HG03520 (cell line): ENCODE results near the gene KIRREL3.
A peak's percentile ranks its signal among the peaks of the same experiment; 100 is the strongest.

ENCODE experiments used
- ATAC-seq: cut with Tn5 transposase; IDR thresholded peaks from one replicate; pipeline ENCODE4 v1.9.1; 2021; ENCODE audit warnings: mild to moderate bottlenecking, moderate library complexity; ENCODE audit not compliant: unreplicated experiment

KIRREL3 gene

DNA sequence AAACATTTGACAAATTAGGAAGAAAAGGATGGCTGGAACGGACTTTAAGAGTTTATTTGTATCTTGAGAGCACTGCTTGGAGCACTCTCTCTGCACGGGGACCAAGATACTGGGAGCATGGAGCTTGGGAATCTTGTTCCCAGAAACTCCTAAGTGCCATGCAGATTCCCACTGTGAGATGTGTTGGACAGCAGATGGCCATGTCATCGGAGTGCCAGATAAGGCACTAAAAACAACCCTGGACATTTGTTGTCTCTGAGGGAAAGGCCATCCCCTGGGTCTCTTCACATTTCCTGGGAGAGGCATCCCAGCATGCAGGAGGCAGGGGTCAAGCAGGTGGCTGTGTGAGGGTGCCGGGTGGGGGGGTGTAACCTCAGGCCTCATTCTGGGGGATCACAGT, 2.9 kb downstream of the KIRREL3 start:
- no peak for ATAC-seq

DNA sequence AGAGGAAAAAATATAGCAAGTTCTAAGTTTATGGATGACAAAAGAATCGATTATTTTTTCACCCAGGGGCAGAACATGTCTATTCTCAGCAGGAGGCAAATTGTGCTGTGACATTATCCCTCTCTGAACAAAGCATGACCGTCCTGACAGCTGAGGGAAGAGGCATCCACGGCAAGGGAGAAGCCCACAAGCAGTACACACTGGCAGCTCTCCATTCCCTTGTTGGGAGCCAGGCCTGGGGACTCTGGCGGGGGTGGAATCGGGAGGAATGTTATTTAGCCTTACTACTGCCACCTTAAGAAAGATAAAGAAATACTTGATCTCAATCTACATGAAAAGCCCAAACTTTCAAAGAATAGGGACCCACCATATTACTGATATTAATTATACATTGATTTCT, 3.4 kb downstream of the KIRREL3 start:
- no peak for ATAC-seq

DNA sequence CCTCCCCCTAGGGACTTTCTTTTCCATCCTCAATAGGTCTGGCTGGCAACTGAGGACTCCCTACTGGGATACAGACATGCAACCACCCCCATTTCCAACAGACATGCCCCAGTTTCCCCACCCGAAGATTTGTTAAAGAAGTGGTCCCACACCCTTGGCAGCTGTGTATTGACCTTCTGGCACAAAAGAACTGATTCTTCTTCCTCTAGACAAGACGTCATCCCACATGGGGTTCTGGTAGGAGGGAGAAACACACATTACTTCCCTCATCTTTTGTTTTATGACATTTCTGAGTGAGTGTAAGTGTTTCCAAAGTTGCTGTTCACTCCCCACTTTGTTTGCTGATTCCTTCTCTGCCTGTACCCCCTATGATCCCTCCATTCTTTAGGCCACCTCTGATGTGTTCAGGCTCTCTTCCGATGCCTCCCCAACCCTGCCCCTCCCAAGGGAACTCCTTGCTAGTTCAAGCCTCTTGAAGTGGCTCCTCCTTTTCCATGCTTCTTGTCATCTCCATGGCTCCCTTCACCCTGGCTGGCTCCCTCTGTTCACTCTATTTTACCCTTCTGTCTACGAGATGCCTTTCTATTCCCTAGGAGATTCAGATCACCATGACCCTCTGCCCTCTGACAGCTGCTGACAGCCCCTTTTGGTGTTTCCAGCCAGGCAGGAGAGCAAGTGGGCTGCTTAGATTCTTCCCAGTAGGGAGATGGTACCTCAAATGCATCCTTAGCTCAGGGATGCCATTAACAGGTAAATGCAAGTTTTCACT, 4.3 kb downstream of the KIRREL3 start:
- ATAC-seq = no peak

GRCh38 chr11:126993599-126993998, 7.0 kb downstream of the KIRREL3 start:
- no peak for ATAC-seq

DNA sequence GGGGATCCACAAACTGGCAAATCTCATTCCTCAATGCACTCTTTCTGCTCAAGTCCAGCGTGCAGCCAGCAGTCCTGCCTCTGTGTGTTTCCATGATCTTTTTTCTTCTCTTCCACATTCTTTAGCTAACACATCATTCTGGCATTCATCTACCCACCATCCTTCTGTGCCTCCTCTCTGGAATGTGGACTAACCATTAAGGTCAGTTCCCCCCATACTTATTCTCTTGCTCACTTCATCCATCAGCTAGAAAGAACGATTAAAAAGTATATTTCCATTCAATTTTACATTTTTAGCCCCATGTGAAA, 7.8 kb downstream of the KIRREL3 start:
- ATAC-seq = no peak

DNA sequence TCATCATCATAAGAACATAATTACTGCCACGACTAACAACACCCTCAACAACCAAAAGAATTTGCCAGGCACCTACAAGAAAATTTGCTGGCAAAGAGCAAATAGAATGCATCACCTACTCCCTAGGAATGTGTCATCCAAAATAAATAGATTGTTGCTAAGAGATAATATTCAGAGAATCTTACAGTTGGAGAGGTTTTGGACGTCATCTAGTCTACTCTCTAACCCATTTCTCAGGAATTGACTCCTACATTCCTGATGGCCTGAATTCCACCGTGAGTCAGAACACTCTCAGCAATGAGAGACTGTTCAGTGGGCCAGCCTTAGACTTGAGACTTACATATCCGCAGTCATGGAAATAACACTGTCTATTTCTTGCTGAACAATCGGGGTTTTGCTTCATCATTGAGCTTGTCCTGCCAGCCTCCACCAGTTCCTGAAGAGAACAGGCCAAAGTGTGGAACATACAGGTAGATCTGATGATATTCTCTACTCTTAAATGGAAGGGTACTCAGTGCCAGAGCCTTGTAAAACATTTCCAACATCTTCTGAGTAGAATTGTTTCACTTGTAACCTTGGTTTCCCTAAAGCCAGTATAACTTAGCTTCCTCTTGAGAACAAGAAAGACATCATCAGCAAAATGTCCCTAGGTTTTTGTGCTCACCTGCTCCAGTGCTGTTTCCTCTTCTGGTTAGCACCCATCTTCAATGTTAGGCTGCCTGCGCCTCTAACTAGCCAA, 8.3 kb downstream of the KIRREL3 start:
- ATAC-seq = no peak

DNA sequence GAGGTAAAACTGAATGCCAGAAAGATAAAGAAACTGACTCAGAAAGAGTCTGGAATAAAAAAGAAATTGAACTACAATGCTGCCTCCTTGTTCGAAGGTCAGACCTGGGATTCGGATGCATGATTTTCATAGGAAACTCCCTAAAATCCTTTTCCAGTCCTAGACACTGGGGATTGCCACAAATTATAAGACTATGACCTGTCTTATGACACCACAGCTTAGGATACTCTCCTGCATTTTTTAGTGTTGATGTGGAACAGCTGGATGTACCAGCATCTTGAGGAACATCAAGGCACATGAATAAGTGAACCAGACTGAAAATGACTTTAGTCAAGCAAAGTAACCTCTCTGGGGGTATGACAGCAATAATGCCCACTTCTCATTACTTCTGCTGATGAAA, 9.0 kb downstream of the KIRREL3 start:
- no peak for ATAC-seq

DNA sequence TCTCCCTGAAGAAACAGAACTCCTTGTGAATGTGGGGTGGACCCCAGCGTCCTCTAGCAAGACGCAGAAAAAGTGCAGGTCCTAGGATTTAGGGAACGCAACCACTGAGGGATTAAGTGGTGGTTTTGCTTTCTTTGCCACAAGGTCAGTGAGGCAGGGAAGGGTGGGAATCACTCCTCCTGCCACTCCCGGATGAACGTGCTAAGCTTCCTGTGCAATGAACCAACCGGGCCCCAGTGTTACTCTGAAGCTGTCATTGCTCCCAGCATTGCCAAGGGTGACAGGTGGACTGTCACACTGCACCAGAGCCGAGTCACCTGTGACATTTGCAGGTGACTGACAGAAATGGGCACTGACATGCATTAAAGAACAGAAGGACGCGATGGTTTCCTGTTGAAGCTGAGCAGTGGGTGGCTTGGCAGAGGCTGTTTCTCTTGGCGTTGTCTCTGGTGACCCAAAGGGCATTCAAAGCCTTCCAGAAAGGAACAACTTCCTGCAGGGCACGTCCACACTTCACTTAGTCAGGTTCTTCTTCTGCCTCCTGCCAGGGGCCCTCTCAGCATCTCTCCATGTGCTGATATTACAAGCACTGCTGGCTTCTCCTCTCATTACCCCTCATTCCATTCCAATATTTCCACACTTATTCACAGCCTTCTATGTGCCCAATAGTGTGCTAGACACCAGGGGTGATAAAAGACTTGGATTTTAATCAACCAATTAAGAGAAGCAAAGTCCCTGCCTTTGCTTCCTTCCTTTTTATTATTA, 9.7 kb downstream of the KIRREL3 start:
- no peak for ATAC-seq

DNA sequence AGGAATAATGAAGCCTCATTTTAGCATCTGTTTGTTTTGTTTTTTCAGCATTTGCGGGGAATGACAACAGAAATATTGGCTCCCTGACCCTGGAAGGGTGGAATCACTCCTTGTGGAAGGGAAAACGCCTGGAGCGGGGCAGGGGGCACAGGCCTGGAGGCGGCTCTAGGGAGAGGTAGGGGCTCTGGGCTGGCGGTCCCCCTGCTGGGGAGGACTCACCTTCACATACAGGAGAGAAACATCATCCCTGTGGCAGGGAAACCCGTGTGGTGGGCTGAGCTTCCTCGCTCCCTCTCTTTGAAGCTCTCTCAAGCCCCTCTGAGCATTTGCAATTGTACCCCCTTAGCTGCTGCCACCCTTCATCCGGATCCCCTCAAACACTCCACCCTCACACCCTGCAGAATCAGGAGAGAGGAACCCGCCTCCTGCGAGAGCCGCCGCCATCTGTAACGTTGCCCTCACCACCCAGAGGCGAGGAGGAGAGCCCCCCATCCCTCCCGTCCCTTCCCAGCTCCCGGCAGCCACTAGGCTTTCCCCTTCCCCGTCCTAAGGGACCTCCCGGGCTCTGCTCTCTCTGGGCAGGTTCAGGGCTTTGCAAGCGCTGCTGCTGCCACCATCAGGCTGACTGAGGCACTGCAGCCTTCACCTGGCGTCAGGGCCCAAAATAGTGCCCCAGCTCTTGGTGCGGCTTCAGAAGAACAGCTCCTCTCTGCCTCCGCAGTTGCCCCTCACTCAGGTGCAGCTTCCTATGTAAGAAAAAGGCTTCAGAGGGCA, 10.4 kb downstream of the KIRREL3 start:
- ATAC-seq = peak; percentile 71

DNA sequence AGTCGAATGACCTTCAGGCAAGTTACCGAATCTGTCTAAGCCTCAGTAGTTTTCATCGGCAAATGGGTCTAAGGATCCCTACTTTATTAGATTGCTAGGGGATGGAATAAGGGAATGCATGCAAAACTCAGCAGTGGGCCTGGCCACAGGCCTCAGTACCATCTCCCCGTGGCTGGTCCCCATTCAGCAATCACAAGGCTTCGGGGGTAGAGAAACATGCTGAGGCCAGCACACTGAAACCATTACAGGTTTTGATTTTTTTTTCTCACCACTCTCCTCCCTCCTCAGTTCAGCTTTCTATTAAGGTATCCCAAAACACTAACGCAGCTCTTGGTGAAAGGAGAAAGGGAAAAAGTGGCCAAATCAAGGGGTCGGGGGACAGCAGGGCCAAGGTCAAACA, 11.9 kb downstream of the KIRREL3 start:
- no peak for ATAC-seq

- no peak for ATAC-seq
Measured at GRCh38 chr11:126981635-126982034, 18.9 kb downstream of the KIRREL3 start.

- no peak for ATAC-seq
Measured at GRCh38 chr11:126978911-126979310, 21.7 kb downstream of the KIRREL3 start.

DNA sequence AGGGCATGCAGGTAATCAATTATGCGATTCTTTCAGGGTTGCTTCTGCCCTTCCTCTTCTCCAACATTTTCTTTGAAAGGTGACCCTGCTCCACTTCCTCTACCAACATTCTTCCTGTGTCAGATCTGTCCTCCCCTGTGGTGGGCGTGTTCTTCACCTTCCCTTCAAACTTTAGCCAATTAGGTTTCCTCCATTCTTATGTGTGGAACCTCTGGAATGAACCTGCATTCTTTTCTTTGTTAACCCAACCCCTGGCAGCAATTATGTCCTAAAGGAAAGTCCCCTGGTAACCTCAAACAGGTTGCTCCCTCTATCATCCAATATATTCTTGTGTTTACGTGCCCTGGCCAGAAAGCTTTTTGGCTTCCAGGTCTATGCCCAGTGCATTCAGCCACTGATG, 22.4 kb downstream of the KIRREL3 start:
- no peak for ATAC-seq

DNA sequence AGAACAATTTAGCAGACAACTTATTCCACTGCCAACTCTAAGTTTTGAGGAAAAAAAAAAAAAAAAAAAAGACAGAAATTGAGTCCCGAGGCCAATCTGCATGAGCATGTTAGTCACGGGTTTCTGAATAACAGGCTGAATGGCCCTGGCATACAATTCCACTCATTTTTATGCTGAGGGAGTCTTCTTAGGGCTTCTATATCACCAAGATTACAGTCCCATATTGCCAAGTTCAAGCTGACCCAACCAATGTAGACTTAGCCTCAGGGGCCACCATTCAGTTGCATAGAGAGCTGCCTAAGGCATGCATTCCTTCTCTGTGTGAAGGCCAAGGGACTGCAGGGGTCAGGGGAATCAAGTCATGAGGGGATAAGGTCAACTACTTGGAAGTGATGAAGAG, 27.5 kb downstream of the KIRREL3 start:
- ATAC-seq = no peak

GRCh38 chr11:126971305-126971704, 29.3 kb downstream of the KIRREL3 start:
- ATAC-seq = no peak

- peak; percentile 74 for ATAC-seq
Measured at GRCh38 chr11:126969865-126970479, 30.6 kb downstream of the KIRREL3 start.

DNA sequence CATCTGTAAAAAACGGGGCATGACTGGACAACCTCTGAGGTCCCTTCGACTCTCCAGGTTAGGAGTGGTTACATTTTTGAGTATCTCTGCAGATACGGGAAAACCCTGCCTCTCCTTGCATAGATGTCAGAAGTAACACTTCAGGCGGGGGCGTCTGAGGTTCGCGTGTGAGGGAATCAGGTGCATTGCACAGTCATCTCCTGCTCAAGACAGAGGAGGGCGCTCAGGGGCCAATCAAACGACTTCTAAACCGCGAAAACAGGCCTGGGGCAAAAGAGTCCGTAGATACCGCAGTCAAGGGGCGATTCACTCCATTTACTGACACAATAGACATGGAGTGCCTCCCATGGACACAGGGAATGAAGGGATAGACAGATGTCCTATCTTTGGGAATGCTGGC, 31.7 kb downstream of the KIRREL3 start:
- peak; percentile 62 for ATAC-seq

GRCh38 chr11:126965331-126965730, 35.2 kb downstream of the KIRREL3 start:
- ATAC-seq = no peak

DNA sequence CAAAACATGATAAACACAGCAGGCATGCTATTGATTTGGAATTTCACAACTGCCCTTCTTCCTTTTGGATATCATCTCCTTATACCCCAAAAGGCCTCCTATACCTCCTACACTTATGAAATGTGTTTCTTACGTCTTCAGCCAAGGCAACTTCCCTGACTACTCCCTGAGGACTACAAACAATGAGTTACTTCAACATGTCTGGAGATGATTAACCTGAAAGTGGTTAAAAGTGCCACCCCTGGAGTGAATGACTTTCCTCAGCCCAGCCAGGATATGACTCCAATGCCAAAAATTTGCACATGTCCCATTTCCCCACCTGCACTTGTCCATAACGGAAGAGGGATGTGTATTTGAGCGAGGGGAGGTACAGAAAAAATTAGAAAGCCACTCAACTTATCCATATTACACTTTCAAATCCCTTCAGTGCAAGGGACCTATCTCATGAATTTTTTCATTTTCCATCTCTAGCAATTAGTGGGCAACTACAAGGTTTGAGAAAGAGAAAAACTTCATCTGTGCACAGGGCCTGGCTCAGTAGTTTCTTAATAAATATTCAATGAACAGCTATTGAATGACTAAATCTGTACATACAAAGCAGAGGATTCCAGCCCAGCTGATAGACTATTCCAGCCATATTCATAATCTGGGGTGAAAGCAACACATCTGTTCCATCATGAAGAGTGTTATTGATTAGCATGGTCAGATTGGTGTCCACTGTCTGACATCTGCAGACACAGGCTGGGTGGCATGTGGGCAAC, 36.8 kb downstream of the KIRREL3 start:
- no peak for ATAC-seq

- no peak for ATAC-seq
Measured at GRCh38 chr11:126963115-126963514, 37.5 kb downstream of the KIRREL3 start.
